SJCRH30 (cell line): ENCODE measurements around the gene NPSR1. TPM values are rescaled to one million over a fixed set of nuclear protein-coding genes. Genes with fewer than 3 reads are reported as not detected.

Source experiments
- DNase-seq, 2 experiments: peaks; one replicate each; pipeline ENCODE4 v3.0.0-alpha.2; 2015 to 2020
- H3K27ac ChIP-seq: fragments of 250-450 bp; sonication (Bioruptor Pico); 2 replicates; pipeline ENCODE4 v1.5.1; 2020; ENCODE audit warnings: mild to moderate bottlenecking, moderate library complexity
- H3K27me3 ChIP-seq: fragments of 250-450 bp; sonication (Bioruptor Pico); 2 replicates; pipeline ENCODE4 v1.5.1; 2020; ENCODE audit warnings: mild to moderate bottlenecking, moderate library complexity
- H3K36me3 ChIP-seq: fragments of 250-450 bp; sonication (Bioruptor Pico); 2 replicates; pipeline ENCODE4 v1.5.1; 2020; ENCODE audit warnings: mild to moderate bottlenecking, moderate library complexity
- H3K4me1 ChIP-seq: fragments of 250-450 bp; sonication (Bioruptor Pico); 2 replicates; pipeline ENCODE4 v1.5.1; 2020; ENCODE audit warnings: mild to moderate bottlenecking, moderate library complexity
- H3K4me3 ChIP-seq: fragments of 250-450 bp; sonication (Bioruptor Pico); 2 replicates; pipeline ENCODE4 v1.5.1; 2020; ENCODE audit warnings: mild to moderate bottlenecking, moderate library complexity
- H3K9me3 ChIP-seq: fragments of 250-450 bp; sonication (Bioruptor Pico); replicated peaks from 2 replicates; pipeline ENCODE4 v1.5.1; 2020; ENCODE audit warnings: mild to moderate bottlenecking, moderate library complexity
- total RNA-seq: library from RNA; depleted of rRNA; stranded (reverse); fragments of >200 nt; shearing (Covaris generic); gene quantifications from 2 replicates; pipeline ENCODE4 v1.2.3, GENCODE V29; 2014

NPSR1 gene
- total RNA-seq, 1 experiment from 2014 or later: not detected

GRCh38 chr7:34675749-34676374 is 17.8 kb downstream of the NPSR1 start:
- peak; percentile 13 to 51 for DNase-seq
- H3K27ac ChIP-seq: no peak overlapping the region

GRCh38 chr7:34677491-34677890 is 19.5 kb downstream of the NPSR1 start:
- no peak overlapping the region for H3K4me3 ChIP-seq
- H3K4me1 ChIP-seq: no peaks in the 10 kb centered on the region
- H3K9me3 ChIP-seq: no peaks in the 10 kb centered on the region
- no peaks in the 10 kb centered on the region for H3K27me3 ChIP-seq
- no peak overlapping the region for H3K27ac ChIP-seq
- no peak for DNase-seq
- no peaks in the 10 kb centered on the region for H3K36me3 ChIP-seq

More at GRCh38 chr7:34675749-34676374, 17.8 kb downstream of the NPSR1 start:
- H3K4me1 ChIP-seq: no peaks in the 10 kb centered on the region
- no peaks in the 10 kb centered on the region for H3K27me3 ChIP-seq
- no peak overlapping the region for H3K4me3 ChIP-seq
- no peaks in the 10 kb centered on the region for H3K9me3 ChIP-seq
- no peaks in the 10 kb centered on the region for H3K36me3 ChIP-seq

- no peak overlapping the region for H3K4me3 ChIP-seq
- no peaks in the 10 kb centered on the region for H3K4me1 ChIP-seq
- no peak for DNase-seq
- no peaks in the 10 kb centered on the region for H3K36me3 ChIP-seq
- H3K27me3 ChIP-seq: peaks cover 4% of the 10 kb centered on the region; the same call in 1 of the 2 replicates
- H3K27ac ChIP-seq: no peak overlapping the region
- no peaks in the 10 kb centered on the region for H3K9me3 ChIP-seq
These were observed 29.5 kb downstream of the NPSR1 start for GRCh38 chr7:34687529-34687928.

GRCh38 chr7:34696415-34696814 is 38.4 kb downstream of the NPSR1 start:
- Histone ChIP-seq H3K4me3 (no peak overlapping the region), H3K36me3 (no peaks in the 10 kb centered on the region), H3K9me3 (no peaks in the 10 kb centered on the region; the same call in 1 of the 2 replicates), H3K4me1 (no peaks in the 10 kb centered on the region), H3K27me3 (no peaks in the 10 kb centered on the region), H3K27ac (no peak overlapping the region)
- DNase-seq: no peak

GRCh38 chr7:34709771-34710170 is 51.8 kb downstream of the NPSR1 start:
- Histone ChIP-seq H3K27ac (no peak overlapping the region), H3K4me3 (no peak overlapping the region), H3K36me3 (no peaks in the 10 kb centered on the region), H3K4me1 (no peaks in the 10 kb centered on the region), H3K9me3 (no peaks in the 10 kb centered on the region), H3K27me3 (no peaks in the 10 kb centered on the region)
- DNase-seq: no peak

GRCh38 chr7:34718867-34719266 is 60.8 kb downstream of the NPSR1 start:
- no peaks in the 10 kb centered on the region for H3K4me1 ChIP-seq
- no peaks in the 10 kb centered on the region; the same call in 1 of the 2 replicates for H3K27me3 ChIP-seq
- H3K9me3 ChIP-seq: no peaks in the 10 kb centered on the region
- no peak overlapping the region for H3K27ac ChIP-seq
- no peak for DNase-seq
- no peak overlapping the region for H3K4me3 ChIP-seq
- no peaks in the 10 kb centered on the region for H3K36me3 ChIP-seq

GRCh38 chr7:34719636-34720035 is 61.6 kb downstream of the NPSR1 start:
- no peak overlapping the region for H3K4me3 ChIP-seq
- no peaks in the 10 kb centered on the region for H3K4me1 ChIP-seq
- H3K27ac ChIP-seq: no peak overlapping the region
- H3K9me3 ChIP-seq: no peaks in the 10 kb centered on the region
- H3K36me3 ChIP-seq: no peaks in the 10 kb centered on the region
- no peak for DNase-seq
- no peaks in the 10 kb centered on the region; the same call in 1 of the 2 replicates for H3K27me3 ChIP-seq

GRCh38 chr7:34720289-34720688 is 62.3 kb downstream of the NPSR1 start:
- Histone ChIP-seq H3K4me1 (no peaks in the 10 kb centered on the region), H3K36me3 (no peaks in the 10 kb centered on the region), H3K4me3 (no peak overlapping the region), H3K27me3 (peaks cover 1% of the 10 kb centered on the region; the same call in 1 of the 2 replicates), H3K9me3 (no peaks in the 10 kb centered on the region), H3K27ac (no peak overlapping the region)
- no peak for DNase-seq

GRCh38 chr7:34723338-34723737 is 65.3 kb downstream of the NPSR1 start:
- Histone ChIP-seq H3K9me3 (no peaks in the 10 kb centered on the region), H3K27me3 (0 out of 2 replicates have a peak, but pooled peaks cover 4% of the 10 kb centered on the region), H3K4me3 (no peak overlapping the region), H3K36me3 (no peaks in the 10 kb centered on the region), H3K27ac (no peak overlapping the region), H3K4me1 (no peaks in the 10 kb centered on the region)
- no peak for DNase-seq

GRCh38 chr7:34723866-34724490 is 66.0 kb downstream of the NPSR1 start:
- Histone ChIP-seq H3K36me3 (no peaks in the 10 kb centered on the region), H3K27me3 (0 out of 2 replicates have a peak, but pooled peaks cover 4% of the 10 kb centered on the region)

GRCh38 chr7:34726221-34726620 is 68.2 kb downstream of the NPSR1 start:
- H3K27ac ChIP-seq: no peak overlapping the region
- 0 out of 2 replicates have a peak, but pooled peaks cover 4% of the 10 kb centered on the region for H3K27me3 ChIP-seq
- no peak overlapping the region for H3K4me3 ChIP-seq
- no peaks in the 10 kb centered on the region for H3K4me1 ChIP-seq
- no peak for DNase-seq
- H3K9me3 ChIP-seq: no peaks in the 10 kb centered on the region
- H3K36me3 ChIP-seq: no peaks in the 10 kb centered on the region

More at GRCh38 chr7:34723866-34724490, 66.0 kb downstream of the NPSR1 start:
- no peaks in the 10 kb centered on the region for H3K4me1 ChIP-seq
- H3K27ac ChIP-seq: no peak overlapping the region
- no peak overlapping the region for H3K4me3 ChIP-seq
- no peaks in the 10 kb centered on the region for H3K9me3 ChIP-seq
- DNase-seq: no peak

GRCh38 chr7:34727464-34727995 is 69.5 kb downstream of the NPSR1 start:
- DNase-seq: no peak
- no peaks in the 10 kb centered on the region for H3K9me3 ChIP-seq
- H3K4me1 ChIP-seq: no peaks in the 10 kb centered on the region
- 0 out of 2 replicates have a peak, but pooled peaks cover 4% of the 10 kb centered on the region for H3K27me3 ChIP-seq
- no peak overlapping the region for H3K4me3 ChIP-seq
- no peak overlapping the region for H3K27ac ChIP-seq
- no peaks in the 10 kb centered on the region for H3K36me3 ChIP-seq

- DNase-seq: no peak
These were observed 70.1 kb downstream of the NPSR1 start for GRCh38 chr7:34728156-34728555.

GRCh38 chr7:34734771-34735170 is 76.8 kb downstream of the NPSR1 start:
- Histone ChIP-seq H3K27ac (no peak overlapping the region), H3K27me3 (no peaks in the 10 kb centered on the region), H3K36me3 (no peaks in the 10 kb centered on the region), H3K4me3 (no peak overlapping the region), H3K9me3 (no peaks in the 10 kb centered on the region), H3K4me1 (peaks cover 6% of the 10 kb centered on the region)
- no peak for DNase-seq

More at GRCh38 chr7:34728156-34728555, 70.1 kb downstream of the NPSR1 start:
- no peaks in the 10 kb centered on the region for H3K36me3 ChIP-seq
- H3K9me3 ChIP-seq: no peaks in the 10 kb centered on the region
- H3K27ac ChIP-seq: no peak overlapping the region
- no peaks in the 10 kb centered on the region for H3K4me1 ChIP-seq
- 0 out of 2 replicates have a peak, but pooled peaks cover 4% of the 10 kb centered on the region for H3K27me3 ChIP-seq
- no peak overlapping the region for H3K4me3 ChIP-seq

- Histone ChIP-seq H3K4me3 (no peak overlapping the region), H3K27ac (no peak overlapping the region), H3K9me3 (no peaks in the 10 kb centered on the region), H3K36me3 (no peaks in the 10 kb centered on the region), H3K4me1 (peaks cover 11% of the 10 kb centered on the region), H3K27me3 (no peaks in the 10 kb centered on the region)
- DNase-seq: no peak
These were observed 77.5 kb downstream of the NPSR1 start for GRCh38 chr7:34735526-34735925.
